Pancreas (tissue), 10 donors: Measurements from ENCODE around the gene EDEM3. TPM values are rescaled to one million over a fixed set of nuclear protein-coding genes. Genes with fewer than 3 reads are reported as not detected.
A peak's percentile ranks its signal among the peaks of the same experiment; 100 is the strongest.

ENCODE experiments used
- ATAC-seq, 4 donors: fragments of 200-7000 bp; cut with Tn5 transposase; one replicate each; pipeline versions ENCODE4 v1.8.0 to v1.9.1; 2020; ENCODE audit warnings: mild to moderate bottlenecking in 4 of 4, moderate library complexity in 4 of 4
- DNase-seq, 6 donors: peaks; one replicate each; pipeline ENCODE4 v3.0.0-alpha.2; 2020
- FAIRE-seq: peaks from 2 replicates; lab custom pipeline; 2012; peaks lifted over from hg19 to GRCh38; lab: Jason Lieb, UNC
- H3K27ac ChIP-seq, 4 donors: fragments of 200-600 bp; sonication (generic); 1 replicate in 3 of 4; 2 replicates in 1 of 4; pipeline versions ENCODE4 v1.5.0 to v1.8.0; 2020
- H3K27me3 ChIP-seq, 4 donors: fragments of 200-600 bp; one replicate each; pipeline ENCODE4 v1.8.0; 2021
- H3K36me3 ChIP-seq, 3 donors: fragments of 200-600 bp; sonication (generic) in 1 of 3; one replicate each; pipeline versions ENCODE4 v1.5.0 to v1.8.0; 2020 to 2021
- H3K4me1 ChIP-seq, 3 donors: fragments of 200-600 bp; one replicate each; pipeline ENCODE4 v1.8.0; 2021
- H3K4me3 ChIP-seq, 4 donors: fragments of 200-600 bp; sonication (generic) in 2 of 4; one replicate each; pipeline versions ENCODE4 v1.5.0 to v1.8.0; 2020 to 2021
- H3K9me3 ChIP-seq, 4 donors: fragments of 200-600 bp; one replicate each; pipeline ENCODE4 v1.8.0; 2021
- CTCF ChIP-seq, 4 donors: fragments of 200-600 bp; sonication (generic) in 3 of 4; IDR thresholded peaks; one replicate each; pipeline versions ENCODE4 v1.5.0 to v1.8.0; 2021; ENCODE audit warnings: antibody characterized with exemption in 4 of 4
- WGBS, 2 donors: extraction: QIAGEN DNeasy Blood & Tissue Kit; methylation state at CpG; one replicate each; pipeline ENCODE4 v1.1.7; 2013; 5-methylcytosine and 5-hydroxymethylcytosine counted together
- intact Hi-C, 3 donors: fragments of 100-400 bp; cut with DNase I; formaldehyde crosslinking; loops; one replicate each; pipeline versions ENCODE4 v1.11.1 to v1.14.2; 2022
- polyA plus RNA-seq, 2 donors: library from polyadenylated mRNA; stranded (reverse); fragments of 200-250 nt; gene quantifications; one replicate each; pipeline ENCODE4 v1.2.3, GENCODE V29; 2013
- total RNA-seq, 6 donors: library from RNA; stranded (reverse); fragmentation: NEBNext Ultra II Directional in 4 of 6; extraction: Animal tissue kit (Norgen Biotek cat#: 25700) in 4 of 6; gene quantifications; one replicate each; pipeline versions ENCODE4 v1.2.1 to v1.2.4, GENCODE V29; 2021 to 2023
- donor health status: healthy with polysubstance abuse.
- donor health status: DM: no; HTN: no; CAD: no; lungs with moderate emphysema.
- donor health status: DM: no; HTN: no; CAD: no.
- donor health status: control.
- donor health status: control.
- donor health status: Bipolar disorder and iron deficiency.
- donor health status: DM: yes; HTN: yes; CAD: no.
- donor health status: DM: no; HTN: no; CAD: no.
- donor health status: DM: no; HTN: no; CAD: no.
- donor health status: DM: yes; HTN: yes; CAD: no.

Gene EDEM3
- total and polyA plus RNA-seq, 8 donors: 12.1 to 46.7 (median 34.1) TPM

- no peaks in the 10 kb centered on the region for H3K4me1 ChIP-seq
- FAIRE-seq: no peak
- H3K27me3 ChIP-seq: no peaks in the 10 kb centered on the region
- ATAC-seq: no peak
- no peak for DNase-seq
- no peak for TF ChIP-seq CTCF (IDR thresholded peaks at IDR 0.05)
- 83 to 88% methylated on average over 1 of the region's 1 CpG for WGBS, 2 donors
- H3K27ac ChIP-seq: no peak overlapping the region
- H3K9me3 ChIP-seq: no peaks in the 10 kb centered on the region
- intact Hi-C loops: no loop called here
- no peaks in the 10 kb centered on the region for H3K36me3 ChIP-seq
- H3K4me3 ChIP-seq: no peak overlapping the region
Observed at GRCh38 chr1:184781941-184782340, 27.3 kb upstream of the EDEM3 start.

GRCh38 chr1:184775885-184776284 is 21.2 kb upstream of the EDEM3 start:
- ATAC-seq (no peak), FAIRE-seq (no peak), DNase-seq (no peak)
- Histone ChIP-seq H3K27ac (no peak overlapping the region), H3K27me3 (no peaks in the 10 kb centered on the region), H3K4me3 (no peak overlapping the region), H3K4me1 (peaks cover 12 to 23% (median 19%) of the 10 kb centered on the region in 3 donors), H3K36me3 (no peaks in the 10 kb centered on the region), H3K9me3 (no peaks in the 10 kb centered on the region)
- no peak for TF ChIP-seq CTCF (IDR thresholded peaks at IDR 0.05)
- WGBS, 2 donors: 47 to 98% methylated on average over 2 of the region's 2 CpGs
- intact Hi-C loops: no loop called here

- H3K9me3 ChIP-seq: no peaks in the 10 kb centered on the region
- intact Hi-C loops: no loop called here
- DNase-seq: no peak
- no peak overlapping the region for H3K27ac ChIP-seq
- peaks cover 12 to 25% (median 19%) of the 10 kb centered on the region in 3 donors for H3K4me1 ChIP-seq
- no peak for FAIRE-seq
- ATAC-seq: no peak
- TF ChIP-seq CTCF (IDR thresholded peaks at IDR 0.05): no peak
- no peak overlapping the region for H3K4me3 ChIP-seq
- no peaks in the 10 kb centered on the region for H3K36me3 ChIP-seq
- no peaks in the 10 kb centered on the region for H3K27me3 ChIP-seq
Observed at GRCh38 chr1:184775329-184775728, 20.7 kb upstream of the EDEM3 start.

- no peaks in the 10 kb centered on the region for H3K9me3 ChIP-seq
- ATAC-seq: peak; percentile 93 to 96 (median 94)
- no peak for TF ChIP-seq CTCF (IDR thresholded peaks at IDR 0.05)
- intact Hi-C loops: no loop called here
- DNase-seq: peak in 4 of 6 donors; percentile 51 to 80 (median 64)
- H3K36me3 ChIP-seq: no peaks in the 10 kb centered on the region
- H3K27me3 ChIP-seq: no peaks in the 10 kb centered on the region
- no peak for FAIRE-seq
- no peak overlapping the region for H3K4me3 ChIP-seq
- H3K4me1 ChIP-seq: peaks cover 12 to 25% (median 19%) of the 10 kb centered on the region in 3 donors
- 17 to 18% methylated on average over 4 of the region's 4 CpGs for WGBS, 2 donors
- peak overlapping the region in 3 of 4 donors; percentile 15 to 69 (median 49) for H3K27ac ChIP-seq
Observed at GRCh38 chr1:184773762-184774320, 19.2 kb upstream of the EDEM3 start.

GRCh38 chr1:184771190-184771691 is 16.6 kb upstream of the EDEM3 start:
- DNase-seq (peak in 2 of 6 donors; percentile 28 to 48), FAIRE-seq (no peak), ATAC-seq (peak in 3 of 4 donors; percentile 7 to 54 (median 19))
- Histone ChIP-seq H3K27ac (no peak overlapping the region), H3K36me3 (no peaks in the 10 kb centered on the region), H3K4me3 (no peak overlapping the region), H3K4me1 (peaks cover 12 to 25% (median 19%) of the 10 kb centered on the region in 3 donors), H3K9me3 (no peaks in the 10 kb centered on the region), H3K27me3 (no peaks in the 10 kb centered on the region)
- intact Hi-C loops: no loop called here
- no peak for TF ChIP-seq CTCF (IDR thresholded peaks at IDR 0.05)
- WGBS, 2 donors: 47 to 49% methylated on average over 7 of the region's 7 CpGs
